WI38 (cell line): ENCODE data around the gene ALDH16A1.
A peak's percentile ranks its signal among the peaks of the same experiment; 100 is the strongest.

ENCODE experiments used
- H3K4me3 ChIP-seq: 2 replicates; pipeline ENCODE4 v1.5.1; 2011; ENCODE audit warnings: low read depth, mild to moderate bottlenecking, control low read depth, low read length
- CTCF ChIP-seq: IDR thresholded peaks from 2 replicates; pipeline ENCODE4 v1.5.1; 2012; ENCODE audit warnings: low read depth, mild to moderate bottlenecking, control low read depth, low read length

ALDH16A1 gene

GRCh38 chr19:49436381-49437017 lies 16.5 kb upstream of the ALDH16A1 start:
- H3K4me3 ChIP-seq, result no peak overlapping the region
- TF ChIP-seq CTCF, result no peak

- H3K4me3 ChIP-seq, result no peak overlapping the region
- no peak for TF ChIP-seq CTCF
Measured at GRCh38 chr19:49437231-49437630, 15.8 kb upstream of the ALDH16A1 start.

GRCh38 chr19:49438261-49438660 lies 14.8 kb upstream of the ALDH16A1 start:
- no peak overlapping the region for H3K4me3 ChIP-seq
- TF ChIP-seq CTCF, result no peak

GRCh38 chr19:49439836-49440235 lies 13.2 kb upstream of the ALDH16A1 start:
- no peak overlapping the region for H3K4me3 ChIP-seq
- no peak for TF ChIP-seq CTCF

GRCh38 chr19:49440439-49441209 lies 12.4 kb upstream of the ALDH16A1 start:
- H3K4me3 ChIP-seq, result no peak overlapping the region
- TF ChIP-seq CTCF, result no peak

- peak within 1 kb of the TSS; percentile 27; the same call in 1 of the 2 replicates for H3K4me3 ChIP-seq
- TF ChIP-seq CTCF, result no peak
Measured at GRCh38 chr19:49441210-49441959, 11.6 kb upstream of the ALDH16A1 start, which contains the start of gene SLC17A7. Gene SLC17A7 (minus strand): TSS chr19:49441527. CDS start chr19:49441379, 148 bp downstream.
